ENCODE data around the gene ABHD6. TPM values are rescaled to one million over a fixed set of nuclear protein-coding genes. Genes with fewer than 3 reads are reported as not detected.

Gene ABHD6
- total and polyA plus RNA-seq, 11 donors: 2.9 to 14.6 (median 6.9) TPM

GRCh38 chr3:58202917-58203360, 34.7 kb upstream of the ABHD6 start:
- 85 to 93% (median 90%) methylated on average over 9 of the region's 9 CpGs for WGBS, 4 donors

GRCh38 chr3:58203541-58203940, 34.1 kb upstream of the ABHD6 start:
- no peak for DNase-seq

More at GRCh38 chr3:58202917-58203360, 34.7 kb upstream of the ABHD6 start:
- Histone ChIP-seq H3K4me1 (peaks cover 0 to 32% (median 14%) of the 10 kb centered on the region in 12 donors), H3K27me3 (no peaks in the 10 kb centered on the region), H3K27ac (no peak overlapping the region), H3K4me3 (no peak overlapping the region), H3K36me3 (no peaks in the 10 kb centered on the region), H3K9me3 (peaks cover 0 to 7% (median 0%) of the 10 kb centered on the region in 12 donors)
- ATAC-seq: no peak
- TF ChIP-seq CTCF (IDR thresholded peaks at IDR 0.05): no peak
- TF ChIP-seq POLR2A (IDR thresholded peaks at IDR 0.05): no peak
- intact Hi-C loops (cut with DNase I): no loop called here
- DNase-seq: no peak

GRCh38 chr3:58204720-58205119, 32.9 kb upstream of the ABHD6 start:
- no peak overlapping the region for H3K27ac ChIP-seq
- no peak overlapping the region for H3K4me3 ChIP-seq
- no peak for TF ChIP-seq CTCF (IDR thresholded peaks at IDR 0.05)
- intact Hi-C loops (cut with DNase I): no loop called here
- ATAC-seq (no peak), DNase-seq (no peak)
- no peaks in the 10 kb centered on the region for H3K36me3 ChIP-seq
- WGBS, 4 donors: 84 to 92% (median 88%) methylated on average over 4 of the region's 4 CpGs
- peaks cover 0 to 7% (median 0%) of the 10 kb centered on the region in 12 donors for H3K9me3 ChIP-seq
- H3K4me1 ChIP-seq: peaks cover 0 to 20% (median 7%) of the 10 kb centered on the region in 12 donors
- no peaks in the 10 kb centered on the region for H3K27me3 ChIP-seq

More at GRCh38 chr3:58203541-58203940, 34.1 kb upstream of the ABHD6 start:
- Histone ChIP-seq H3K36me3 (no peaks in the 10 kb centered on the region), H3K4me3 (no peak overlapping the region), H3K27ac (no peak overlapping the region), H3K4me1 (peaks cover 0 to 31% (median 14%) of the 10 kb centered on the region in 12 donors), H3K27me3 (no peaks in the 10 kb centered on the region), H3K9me3 (peaks cover 0 to 7% (median 0%) of the 10 kb centered on the region in 12 donors)
- ATAC-seq: no peak
- WGBS, 4 donors: 90 to 92% (median 91%) methylated on average over 4 of the region's 4 CpGs
- intact Hi-C loops (cut with DNase I): no loop called here
- no peak for TF ChIP-seq POLR2A (IDR thresholded peaks at IDR 0.05)
- TF ChIP-seq CTCF (IDR thresholded peaks at IDR 0.05): no peak

- WGBS, 4 donors: 83 to 92% (median 89%) methylated on average over 4 of the region's 4 CpGs
- intact Hi-C loops (cut with DNase I): no loop called here
- no peaks in the 10 kb centered on the region for H3K36me3 ChIP-seq
Observed at GRCh38 chr3:58205981-58206380, 31.6 kb upstream of the ABHD6 start.

More at GRCh38 chr3:58205981-58206380, 31.6 kb upstream of the ABHD6 start:
- Histone ChIP-seq H3K4me1 (peaks cover 0 to 9% (median 2%) of the 10 kb centered on the region in 12 donors), H3K27ac (no peak overlapping the region), H3K4me3 (no peak overlapping the region), H3K27me3 (no peaks in the 10 kb centered on the region), H3K9me3 (peaks cover 0 to 7% (median 0%) of the 10 kb centered on the region in 12 donors)
- ATAC-seq (no peak), DNase-seq (no peak)
- TF ChIP-seq CTCF (IDR thresholded peaks at IDR 0.05): no peak
- TF ChIP-seq POLR2A (IDR thresholded peaks at IDR 0.05): no peak
